Forelimb muscle (tissue), 1 donor: ENCODE results near the gene SLFNL1. TPM values are rescaled to one million over a fixed set of nuclear protein-coding genes. Genes with fewer than 3 reads are reported as not detected.
A peak's percentile ranks its signal among the peaks of the same experiment; 100 is the strongest.

Experiments used
- DNase-seq: peaks from one replicate; pipeline ENCODE4 v3.0.0-alpha.2; 2013; ENCODE audit warnings: low read depth
- polyA plus RNA-seq: library from polyadenylated mRNA; unstranded; fragments of 120-200 nt; gene quantifications from one replicate; pipeline ENCODE4 v1.2.1, GENCODE V29; 2013; ENCODE audit not compliant: insufficient read length

Gene SLFNL1
- polyA plus RNA-seq, 1 donor = 0.59 TPM

GRCh38 chr1:40986956-40987355, 34.6 kb downstream of the SLFNL1 start:
- DNase-seq = no peak

GRCh38 chr1:40986328-40986783, 35.2 kb downstream of the SLFNL1 start:
- no peak for DNase-seq

- no peak for DNase-seq
Measured at GRCh38 chr1:40985875-40986274, 35.6 kb downstream of the SLFNL1 start.

- no peak for DNase-seq
Measured at GRCh38 chr1:40985161-40985560, 36.4 kb downstream of the SLFNL1 start.

GRCh38 chr1:40984531-40984930, 37.0 kb downstream of the SLFNL1 start:
- no peak for DNase-seq

- DNase-seq = no peak
Measured at GRCh38 chr1:40984066-40984465, 37.5 kb downstream of the SLFNL1 start.

- no peak for DNase-seq
Measured at GRCh38 chr1:40983286-40983685, 38.2 kb downstream of the SLFNL1 start.

- DNase-seq = no peak
Measured at GRCh38 chr1:40982721-40983120, 38.8 kb downstream of the SLFNL1 start.

GRCh38 chr1:40981691-40982448, 39.7 kb downstream of the SLFNL1 start:
- DNase-seq = no peak

GRCh38 chr1:40980453-40981121, 40.9 kb downstream of the SLFNL1 start:
- DNase-seq = no peak

GRCh38 chr1:40980068-40980452, 41.5 kb downstream of the SLFNL1 start:
- no peak for DNase-seq

GRCh38 chr1:40979241-40980067, 42.1 kb downstream of the SLFNL1 start, which contains the start of gene CTPS1:
Gene CTPS1 (plus strand): TSS chr1:40979696. CDS start chr1:40983291, 3,595 bp downstream.
- peak; percentile 88 for DNase-seq

GRCh38 chr1:40978886-40979240, 42.7 kb downstream of the SLFNL1 start:
- DNase-seq = no peak

- DNase-seq = no peak
Measured at GRCh38 chr1:40977716-40978115, 43.8 kb downstream of the SLFNL1 start.

GRCh38 chr1:40976952-40977690, 44.4 kb downstream of the SLFNL1 start:
- no peak for DNase-seq

- DNase-seq = no peak
Measured at GRCh38 chr1:40974945-40975344, 46.6 kb downstream of the SLFNL1 start.

- DNase-seq = no peak
Measured at GRCh38 chr1:40973912-40974311, 47.6 kb downstream of the SLFNL1 start.

GRCh38 chr1:40971966-40972365, 49.6 kb downstream of the SLFNL1 start:
- no peak for DNase-seq

GRCh38 chr1:40969445-40969844, 52.1 kb downstream of the SLFNL1 start:
- DNase-seq = no peak

- no peak for DNase-seq
Measured at GRCh38 chr1:40966417-40966816, 55.1 kb downstream of the SLFNL1 start.
